GM18505 (cell line): ENCODE results near the gene SLC32A1.

Experiments
- ATAC-seq: cut with Tn5 transposase; IDR thresholded peaks from one replicate; pipeline ENCODE4 v1.9.1; 2021; ENCODE audit not compliant: unreplicated experiment
- POLR2A ChIP-seq: IDR thresholded peaks from 4 replicates; pipeline ENCODE4 v1.6.1; 2011; ENCODE audit warnings: borderline replicate concordance; ENCODE audit not compliant: insufficient read depth, insufficient read length; ENCODE audit errors: extremely low read depth

Gene SLC32A1

GRCh38 chr20:38714308-38714707 lies 10.0 kb upstream of the SLC32A1 start:
- TF ChIP-seq POLR2A, result no peak
- ATAC-seq, result no peak

- no peak for ATAC-seq
- TF ChIP-seq POLR2A, result no peak
Observed at GRCh38 chr20:38715646-38716045, 8.6 kb upstream of the SLC32A1 start.

GRCh38 chr20:38722683-38723016 lies 1.6 kb upstream of the SLC32A1 start:
- no peak for TF ChIP-seq POLR2A
- ATAC-seq, result no peak

GRCh38 chr20:38723017-38723847 lies 1.1 kb upstream of the SLC32A1 start:
- no peak for TF ChIP-seq POLR2A
- ATAC-seq, result no peak

- no peak for ATAC-seq
- no peak for TF ChIP-seq POLR2A
Observed at GRCh38 chr20:38724626-38725147, 401 bp downstream of the SLC32A1 start.

- no peak for TF ChIP-seq POLR2A
- ATAC-seq, result no peak
Observed at GRCh38 chr20:38725148-38725901, 1.0 kb downstream of the SLC32A1 start.

- ATAC-seq, result no peak
- TF ChIP-seq POLR2A, result no peak
Observed at GRCh38 chr20:38725931-38726803, 1.9 kb downstream of the SLC32A1 start.

GRCh38 chr20:38726804-38727606 lies 2.7 kb downstream of the SLC32A1 start:
- TF ChIP-seq POLR2A, result no peak
- no peak for ATAC-seq

- TF ChIP-seq POLR2A, result no peak
- ATAC-seq, result no peak
Observed at GRCh38 chr20:38727607-38728190, 3.4 kb downstream of the SLC32A1 start.

- TF ChIP-seq POLR2A, result no peak
- ATAC-seq, result no peak
Observed at GRCh38 chr20:38728191-38728781, 4.0 kb downstream of the SLC32A1 start.

GRCh38 chr20:38728911-38729642 lies 4.8 kb downstream of the SLC32A1 start:
- no peak for TF ChIP-seq POLR2A
- ATAC-seq, result no peak
